HEK293T (cell line): ENCODE data around the gene SFXN1.

Experiments
- CTCF ChIA-PET: fragments of 350-600 bp; formaldehyde crosslinking; extraction: SDS; loops from one replicate; lab custom pipeline; 2021; ENCODE audit warnings: antibody characterized with exemption, inconsistent platforms; lab: Yijun Ruan, JAX
- POLR2A ChIA-PET: fragments of 350-600 bp; formaldehyde crosslinking; extraction: SDS; loops from one replicate; lab custom pipeline; 2020; ENCODE audit warnings: antibody characterized with exemption, inconsistent platforms; lab: Yijun Ruan, JAX
- DNase-seq: peaks from one replicate; pipeline ENCODE4 v3.0.0; 2012; ENCODE audit warnings: mixed read lengths; ENCODE audit errors: extremely low spot score
- ARNT ChIP-seq: fragments of 450-650 bp; IDR thresholded peaks from 2 replicates; pipeline ENCODE4 v1.6.1; 2017; ENCODE audit warnings: mild to moderate bottlenecking
- BHLHE40 ChIP-seq: fragments of 450-650 bp; IDR thresholded peaks from 2 replicates; pipeline ENCODE4 v1.6.1; 2016; ENCODE audit warnings: mild to moderate bottlenecking, moderate library complexity, borderline replicate concordance
- CTBP1 ChIP-seq: fragments of 450-650 bp; IDR thresholded peaks from 2 replicates; pipeline ENCODE4 v1.6.1; 2016; ENCODE audit warnings: borderline replicate concordance
- ELF4 ChIP-seq: fragments of 450-650 bp; IDR thresholded peaks from 2 replicates; pipeline ENCODE4 v1.6.1; 2017; ENCODE audit warnings: antibody characterized with exemption
- FOXA1 ChIP-seq: fragments of 450-650 bp; IDR thresholded peaks from 2 replicates; pipeline ENCODE4 v1.6.1; 2016; ENCODE audit warnings: mild to moderate bottlenecking
- FOXK2 ChIP-seq: fragments of 450-650 bp; IDR thresholded peaks from 2 replicates; pipeline ENCODE4 v1.6.1; 2016; ENCODE audit warnings: mild to moderate bottlenecking
- FOXM1 ChIP-seq: fragments of 450-650 bp; IDR thresholded peaks from 2 replicates; pipeline ENCODE4 v1.6.1; 2017; ENCODE audit warnings: mild to moderate bottlenecking, borderline replicate concordance
- HDGF ChIP-seq: fragments of 450-650 bp; IDR thresholded peaks from 2 replicates; pipeline ENCODE4 v1.6.1; 2017; ENCODE audit warnings: antibody characterized with exemption, borderline replicate concordance
- L3MBTL2 ChIP-seq: fragments of 450-650 bp; conservative IDR thresholded peaks from 2 replicates; pipeline ENCODE4 v1.6.1; 2016; ENCODE audit warnings: mild to moderate bottlenecking
- LEF1 ChIP-seq: fragments of 450-650 bp; IDR thresholded peaks from 2 replicates; pipeline ENCODE4 v1.6.1; 2017; ENCODE audit warnings: mild to moderate bottlenecking, borderline replicate concordance
- NFRKB ChIP-seq: fragments of 450-650 bp; IDR thresholded peaks from 2 replicates; pipeline ENCODE4 v1.6.1; 2016; ENCODE audit warnings: mild to moderate bottlenecking, moderate library complexity
- SP1 ChIP-seq: fragments of 450-650 bp; IDR thresholded peaks from 2 replicates; pipeline ENCODE4 v1.6.1; 2017
- SUZ12 ChIP-seq: fragments of 450-650 bp; IDR thresholded peaks from 2 replicates; pipeline ENCODE4 v1.6.1; 2016; ENCODE audit warnings: mild to moderate bottlenecking
- TARDBP ChIP-seq: fragments of 450-650 bp; IDR thresholded peaks from 2 replicates; pipeline ENCODE4 v1.6.1; 2016
- ZNF384 ChIP-seq: fragments of 450-650 bp; IDR thresholded peaks from 2 replicates; pipeline ENCODE4 v1.6.1; 2016
- TF ChIP-seq, protein P1 (sequence below): fragments of 450-650 bp; IDR thresholded peaks from 2 replicates; pipeline ENCODE4 v1.6.1; 2016

Gene SFXN1

DNA sequence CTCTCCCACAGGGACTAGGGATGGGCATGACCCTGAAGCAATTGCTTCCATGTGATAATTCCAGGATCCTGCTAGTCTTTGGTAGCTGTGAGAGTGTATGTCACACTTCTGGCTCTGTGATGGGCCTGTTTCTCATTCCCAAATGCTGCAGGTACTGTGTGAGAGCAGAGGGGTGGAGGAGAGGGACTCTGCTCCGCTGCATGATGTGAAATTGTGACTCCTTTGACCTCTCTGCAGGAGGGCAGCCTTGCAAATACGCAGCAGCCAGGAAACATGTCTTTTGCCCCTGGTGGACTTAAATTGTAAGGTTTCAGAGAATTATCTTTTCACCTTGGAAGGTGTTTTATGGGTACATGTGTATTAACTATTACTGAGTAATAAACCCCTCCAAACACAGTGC is 61.6 kb downstream of the SFXN1 start:
- TF ChIP-seq ZNF384 (no peak), BHLHE40 (no peak), FOXM1 (no peak), SP1 (no peak), SUZ12 (no peak), FOXA1 (no peak), ELF4 (no peak), HDGF (no peak), NFRKB (no peak)
- CTCF ChIA-PET: no interaction called here
- POLR2A ChIA-PET: no interaction called here
- no peak for DNase-seq

DNA sequence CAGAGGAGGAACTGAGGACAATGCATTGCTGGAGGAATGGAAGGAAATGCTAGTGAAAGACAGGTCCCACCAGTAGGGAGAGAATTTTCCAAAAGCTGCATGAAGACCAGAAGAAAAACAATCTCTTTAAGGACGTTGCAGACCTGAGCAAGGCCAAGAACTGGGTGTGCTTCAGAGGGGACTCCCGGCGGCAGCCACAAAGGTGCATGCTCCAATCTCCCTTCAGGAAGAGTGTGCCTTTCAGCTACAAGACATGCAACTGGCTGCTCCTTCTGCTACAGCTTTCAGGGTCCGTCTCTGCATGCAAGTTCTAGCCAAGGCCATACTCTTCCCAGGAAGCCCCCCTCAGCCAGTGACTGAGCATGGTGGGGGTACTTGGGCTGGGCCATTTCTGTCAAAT is 62.9 kb downstream of the SFXN1 start:
- TF ChIP-seq SUZ12 (no peak), FOXM1 (no peak), BHLHE40 (no peak), L3MBTL2 (no peak), LEF1 (no peak), CTBP1 (no peak), HDGF (no peak), ELF4 (no peak), NFRKB (no peak), TARDBP (no peak), SP1 (no peak), FOXK2 (no peak), ARNT (no peak), FOXA1 (no peak)
- TF ChIP-seq, protein P1, sequence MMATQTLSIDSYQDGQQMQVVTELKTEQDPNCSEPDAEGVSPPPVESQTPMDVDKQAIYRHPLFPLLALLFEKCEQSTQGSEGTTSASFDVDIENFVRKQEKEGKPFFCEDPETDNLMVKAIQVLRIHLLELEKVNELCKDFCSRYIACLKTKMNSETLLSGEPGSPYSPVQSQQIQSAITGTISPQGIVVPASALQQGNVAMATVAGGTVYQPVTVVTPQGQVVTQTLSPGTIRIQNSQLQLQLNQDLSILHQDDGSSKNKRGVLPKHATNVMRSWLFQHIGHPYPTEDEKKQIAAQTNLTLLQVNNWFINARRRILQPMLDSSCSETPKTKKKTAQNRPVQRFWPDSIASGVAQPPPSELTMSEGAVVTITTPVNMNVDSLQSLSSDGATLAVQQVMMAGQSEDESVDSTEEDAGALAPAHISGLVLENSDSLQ: no peak
- ChIA-PET POLR2A (no interaction called here), CTCF (no interaction called here)
- no peak for DNase-seq

DNA sequence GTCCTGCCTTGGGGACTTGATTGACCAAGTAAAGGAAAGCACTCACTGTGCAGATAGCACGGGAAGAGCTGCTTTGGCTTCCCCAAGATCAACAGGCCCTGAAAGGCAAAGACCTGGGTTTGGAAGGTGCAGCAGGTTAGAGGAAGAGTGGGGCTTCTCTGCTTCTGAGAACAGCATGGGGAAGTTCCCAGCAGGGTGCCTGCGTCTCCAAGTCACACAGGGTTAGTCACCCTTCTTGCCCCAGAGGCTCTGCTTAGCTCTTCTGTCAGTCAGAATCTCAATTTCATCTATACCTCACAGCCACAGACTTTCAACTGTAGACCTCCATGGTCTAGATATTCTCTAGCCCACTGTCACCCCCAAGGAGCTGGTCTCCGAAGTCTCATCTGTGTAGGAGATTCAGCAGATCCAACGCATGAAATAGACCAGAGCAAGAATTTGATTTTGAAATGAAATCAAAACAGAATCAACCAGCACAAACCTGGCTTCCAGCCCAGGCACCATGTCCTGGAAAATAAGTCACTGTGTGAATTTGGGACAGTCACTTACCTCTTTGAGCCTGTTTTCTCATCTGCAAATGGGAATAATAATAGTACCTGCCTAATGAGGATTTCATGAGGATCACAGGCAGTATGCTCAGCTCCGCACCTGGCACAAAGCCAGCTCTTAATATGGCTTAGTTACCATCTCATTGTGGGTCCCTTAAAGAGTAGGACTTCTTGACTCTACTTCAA is 64.0 kb downstream of the SFXN1 start:
- ChIA-PET CTCF (interaction anchor here (1.0 to 1.1 kb wide), 3 partner anchors 8 to 187 kb away, joined by 3 to 6 read pairs (median 4); no protein-coding TSS in a partner anchor), POLR2A (no interaction called here)
- DNase-seq: no peak
- no peak for TF ChIP-seq LEF1
- no peak for TF ChIP-seq FOXM1
- no peak for TF ChIP-seq BHLHE40
- TF ChIP-seq SUZ12: no peak
- TF ChIP-seq ARNT: no peak
- no peak for TF ChIP-seq NFRKB

GRCh38 chr5:175542966-175543235 is 64.5 kb downstream of the SFXN1 start:
- TF ChIP-seq FOXA1 (no peak), ARNT (no peak), FOXK2 (no peak), TARDBP (no peak), ELF4 (no peak), FOXM1 (no peak), CTBP1 (no peak), HDGF (no peak), SUZ12 (no peak), BHLHE40 (no peak), ZNF384 (no peak), NFRKB (no peak), LEF1 (no peak), SP1 (no peak), L3MBTL2 (no peak)
- TF ChIP-seq, protein P1: no peak
- ChIA-PET CTCF (interaction anchor here (1.0 to 1.1 kb wide), 3 partner anchors 9 to 187 kb away, joined by 3 to 6 read pairs (median 4); no protein-coding TSS in a partner anchor), POLR2A (no interaction called here)
- DNase-seq: no peak

GRCh38 chr5:175544108-175544511 is 65.8 kb downstream of the SFXN1 start:
- CTCF ChIA-PET: interaction anchor here (1.5 kb wide), 1 partner anchor 10 kb away, joined by 3 read pairs; no protein-coding TSS in a partner anchor
- POLR2A ChIA-PET: no interaction called here
- TF ChIP-seq, protein P1: no peak
- TF ChIP-seq FOXK2 (no peak), ZNF384 (no peak), SUZ12 (no peak), BHLHE40 (no peak), CTBP1 (no peak), TARDBP (no peak), SP1 (no peak), NFRKB (no peak), LEF1 (no peak), ELF4 (no peak), FOXM1 (no peak), ARNT (no peak)
- no peak for DNase-seq

DNA sequence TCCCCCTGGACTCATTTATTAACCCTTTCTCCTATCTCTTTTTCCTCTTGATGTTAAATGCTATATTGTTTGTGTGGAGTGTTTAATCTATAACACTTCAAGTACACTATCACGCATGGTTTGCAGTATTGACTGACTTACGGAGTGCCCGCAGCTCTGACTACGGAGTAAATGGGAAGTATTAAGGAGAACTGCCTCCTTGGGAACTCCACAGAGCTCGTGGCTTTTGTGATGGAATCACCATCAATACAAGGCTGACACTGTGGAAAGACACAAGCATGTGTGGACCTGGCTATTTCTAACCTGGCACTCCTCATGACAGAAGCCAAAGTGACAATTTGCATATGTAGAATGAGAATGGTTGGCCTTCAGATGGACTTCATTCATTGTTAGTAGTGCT is 66.2 kb downstream of the SFXN1 start:
- ChIA-PET CTCF (interaction anchor here (1.5 kb wide), 1 partner anchor 11 kb away, joined by 3 read pairs; no protein-coding TSS in a partner anchor), POLR2A (no interaction called here)
- DNase-seq: no peak
- TF ChIP-seq, protein P1: no peak
- TF ChIP-seq SUZ12: no peak
- no peak for TF ChIP-seq LEF1
- no peak for TF ChIP-seq L3MBTL2
- TF ChIP-seq TARDBP: no peak
- no peak for TF ChIP-seq FOXM1
- no peak for TF ChIP-seq FOXK2
- TF ChIP-seq ZNF384: no peak
- TF ChIP-seq NFRKB: no peak
- TF ChIP-seq ARNT: no peak
- no peak for TF ChIP-seq ELF4
- TF ChIP-seq FOXA1: no peak
- no peak for TF ChIP-seq CTBP1
- no peak for TF ChIP-seq BHLHE40
- TF ChIP-seq SP1: no peak
- TF ChIP-seq HDGF: no peak
